Smooth muscle cell of the brain vasculature (primary cell): ENCODE measurements around the gene CFAP299.

Source experiments
- DNase-seq: peaks from one replicate; pipeline ENCODE4 v3.0.0-alpha.2; 2012; ENCODE audit warnings: low read depth, low spot score

The CFAP299 gene

GRCh38 chr4:80814266-80814665 lies 478.7 kb downstream of the CFAP299 start:
- no peak for DNase-seq

GRCh38 chr4:80831383-80832361 lies 496.1 kb downstream of the CFAP299 start:
- no peak for DNase-seq

DNA sequence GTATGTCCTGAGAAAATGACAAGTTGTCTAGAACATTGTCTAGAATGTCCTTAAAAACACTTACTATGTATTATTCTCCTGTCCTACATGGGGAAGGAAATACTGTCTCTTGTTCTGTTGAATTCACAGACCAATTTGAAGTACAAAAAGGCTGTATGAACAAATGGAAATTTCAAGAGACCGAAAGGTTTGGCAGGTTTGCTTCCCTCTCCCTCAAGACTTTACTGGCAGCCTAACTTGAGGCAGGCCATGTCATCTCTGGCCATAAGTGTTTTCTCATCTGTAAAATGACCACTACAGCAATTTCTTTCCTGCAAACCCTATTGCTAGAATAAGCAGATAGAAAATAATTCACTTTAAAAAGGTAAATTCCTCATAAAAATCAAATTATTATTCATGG lies 503.8 kb downstream of the CFAP299 start:
- DNase-seq: no peak

DNA sequence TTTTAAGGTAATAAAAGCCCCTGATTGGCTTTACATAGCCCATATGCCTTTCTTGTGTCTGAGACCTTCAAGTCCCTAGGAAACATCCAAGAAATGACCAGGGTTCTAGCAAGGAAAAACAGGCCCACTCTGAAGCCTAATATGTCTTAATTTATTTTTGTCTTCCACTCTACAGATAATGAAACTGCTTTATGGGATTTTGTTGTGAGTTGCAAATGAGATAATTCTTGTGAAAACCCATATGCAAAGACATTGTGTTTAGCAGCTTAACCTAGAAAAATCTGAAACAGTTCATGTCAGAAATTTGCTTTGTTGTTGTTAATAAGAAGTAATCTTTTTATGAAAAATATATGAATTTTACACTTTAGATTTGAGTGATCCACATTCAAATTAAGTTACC lies 504.3 kb downstream of the CFAP299 start:
- DNase-seq: no peak

DNA sequence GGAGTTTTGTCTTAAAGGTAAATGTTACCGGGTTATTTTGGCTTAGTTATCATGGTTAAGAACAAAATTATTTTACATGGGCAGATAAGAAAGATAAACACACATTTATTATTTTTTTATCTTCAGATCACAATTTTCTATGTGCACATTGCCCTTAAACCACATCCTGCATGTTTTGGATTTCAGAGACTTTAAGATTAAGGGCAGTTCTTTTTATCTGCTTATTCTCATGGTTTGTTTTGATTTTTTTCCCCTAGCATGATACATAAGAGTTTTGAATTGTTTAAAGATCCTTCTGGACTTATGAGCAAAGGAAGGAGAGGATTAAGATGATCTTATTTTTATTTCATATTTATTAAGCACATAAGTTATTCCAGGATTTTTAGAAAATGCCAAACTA lies 504.9 kb downstream of the CFAP299 start:
- no peak for DNase-seq

DNA sequence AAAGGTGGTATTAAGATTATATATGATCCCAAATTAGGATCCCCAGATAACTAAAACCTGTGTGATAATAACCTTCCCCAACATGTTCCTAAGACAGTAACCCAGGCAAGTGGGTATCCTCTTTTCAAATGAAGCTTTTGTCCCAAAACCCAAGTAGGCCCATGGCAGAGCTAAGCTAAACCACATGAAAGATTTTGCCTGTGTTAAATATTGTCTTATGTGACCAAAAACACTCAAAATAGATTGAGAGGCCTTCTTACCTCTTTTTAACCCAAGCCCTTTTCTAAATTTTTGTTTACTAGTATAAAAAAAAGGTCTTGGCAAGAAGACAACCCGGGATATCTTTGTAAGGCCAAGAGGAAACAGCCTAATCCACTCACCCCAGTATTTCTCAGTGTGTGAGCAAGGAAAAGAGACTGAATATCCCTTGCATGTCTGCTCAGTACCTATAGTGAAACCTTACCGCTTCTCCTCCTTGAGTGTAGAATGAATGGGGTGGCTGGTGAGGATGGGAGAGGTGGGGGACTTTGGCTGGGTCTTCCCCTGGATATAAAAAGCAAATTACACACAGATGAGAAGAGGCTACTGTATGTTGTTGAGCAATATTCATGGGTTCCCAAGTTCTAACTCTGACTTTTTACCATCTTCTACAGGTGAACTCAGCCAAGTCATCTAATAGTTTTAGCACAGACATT lies 506.2 kb downstream of the CFAP299 start:
- DNase-seq: no peak

DNA sequence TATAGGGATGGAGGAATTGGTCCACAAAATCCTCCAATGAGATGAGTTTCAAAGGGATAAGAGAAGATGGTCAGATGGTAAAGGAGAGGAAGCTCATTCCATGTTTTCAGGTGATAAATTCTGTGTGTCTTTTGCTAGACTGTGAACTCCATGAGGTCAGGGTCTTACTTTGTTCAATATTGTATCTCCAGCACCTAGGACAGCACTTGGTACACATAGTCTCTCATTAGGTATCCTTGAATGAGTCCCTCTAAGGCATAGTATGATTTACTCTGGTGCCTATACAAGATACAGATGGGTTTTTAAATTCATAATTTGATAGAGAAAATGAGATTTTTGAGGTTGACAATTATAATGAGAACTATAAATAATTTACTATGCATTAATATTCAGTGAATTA lies 510.7 kb downstream of the CFAP299 start:
- no peak for DNase-seq

GRCh38 chr4:80852061-80852460 lies 516.5 kb downstream of the CFAP299 start:
- no peak for DNase-seq

- no peak for DNase-seq
Measured at GRCh38 chr4:80873571-80873970, 538.0 kb downstream of the CFAP299 start.

DNA sequence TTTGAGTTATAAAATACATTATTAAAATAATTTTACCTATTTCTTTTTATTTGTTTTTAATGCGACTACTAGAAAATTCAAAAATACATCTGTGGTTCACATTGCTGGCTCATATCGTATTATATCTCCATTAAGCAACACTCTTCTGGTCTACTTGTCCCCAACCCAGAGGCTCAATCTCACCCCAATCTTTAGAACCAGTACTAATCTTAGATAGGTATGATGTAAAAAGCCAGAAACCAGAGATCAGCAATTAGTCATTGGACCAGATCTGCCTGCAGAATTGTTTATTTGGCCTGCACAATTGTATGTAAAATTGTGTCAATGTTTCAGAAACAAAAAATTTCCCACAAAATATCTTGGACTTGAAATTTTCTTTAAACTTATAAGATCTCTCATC lies 539.4 kb downstream of the CFAP299 start:
- no peak for DNase-seq

DNA sequence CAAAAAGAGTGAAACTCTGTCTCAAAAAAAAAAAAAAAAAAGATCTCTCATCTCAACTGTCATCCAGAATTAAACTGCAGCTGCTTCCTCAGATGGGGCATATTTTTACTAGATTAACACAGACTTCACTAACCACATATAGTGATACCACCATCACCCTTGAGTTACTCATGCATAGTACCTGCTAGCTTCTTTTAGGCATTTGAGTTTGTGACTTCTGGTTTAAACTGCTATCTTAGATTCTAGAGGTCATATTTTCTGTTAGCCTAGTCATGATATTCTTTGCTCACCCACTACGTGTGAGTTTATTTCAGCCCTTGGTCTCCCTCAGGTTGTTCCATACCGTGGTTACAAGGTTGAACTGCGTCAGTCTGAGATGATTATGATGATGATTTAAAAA lies 540.1 kb downstream of the CFAP299 start:
- DNase-seq: no peak

GRCh38 chr4:80876810-80877209 lies 541.3 kb downstream of the CFAP299 start:
- DNase-seq: no peak

- DNase-seq: no peak
Measured at GRCh38 chr4:80878218-80878617, 542.7 kb downstream of the CFAP299 start.

- DNase-seq: no peak
Measured at GRCh38 chr4:80897537-80898303, 562.2 kb downstream of the CFAP299 start.

- no peak for DNase-seq
Measured at GRCh38 chr4:80900908-80901307, 565.4 kb downstream of the CFAP299 start.

GRCh38 chr4:80903020-80903419 lies 567.5 kb downstream of the CFAP299 start:
- no peak for DNase-seq

- DNase-seq: no peak
Measured at GRCh38 chr4:80909938-80910337, 574.4 kb downstream of the CFAP299 start.

DNA sequence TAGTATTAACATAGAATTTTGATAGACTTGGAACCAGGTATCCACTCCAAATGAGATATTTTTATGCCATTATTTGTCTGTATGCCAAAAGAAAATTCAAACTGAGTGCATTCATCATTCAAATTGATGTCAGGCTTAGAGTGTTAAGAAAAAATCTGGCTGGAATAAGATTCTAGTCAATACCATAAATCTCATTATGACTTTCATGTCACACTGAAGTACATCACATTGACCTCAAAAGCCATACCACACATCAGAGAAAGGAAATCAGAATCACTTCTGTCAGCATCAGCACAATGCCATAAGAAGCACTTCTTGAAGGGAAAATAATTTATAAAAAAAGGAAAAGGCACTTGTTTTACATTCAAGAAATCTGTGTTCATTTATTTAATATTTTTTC lies 575.9 kb downstream of the CFAP299 start:
- DNase-seq: no peak

DNA sequence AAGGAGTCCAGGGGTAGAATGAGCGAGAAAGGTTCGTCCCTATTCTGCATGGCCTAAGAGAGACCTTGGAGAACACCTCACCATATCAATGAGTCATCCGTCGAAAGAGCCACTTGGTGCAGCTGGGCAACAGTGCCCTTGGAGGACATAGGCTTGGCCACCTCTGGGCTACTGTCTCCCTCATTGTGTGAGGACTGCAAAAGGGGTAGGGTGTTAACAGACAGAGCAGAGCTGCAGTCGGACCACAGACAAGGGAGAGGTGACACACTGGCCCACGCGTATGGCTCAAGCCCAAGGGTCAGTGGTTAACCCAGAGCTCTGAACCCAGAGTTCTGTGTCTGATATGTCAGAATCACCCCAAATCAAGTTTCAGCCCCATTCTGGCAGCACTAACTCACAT lies 576.8 kb downstream of the CFAP299 start:
- no peak for DNase-seq

DNA sequence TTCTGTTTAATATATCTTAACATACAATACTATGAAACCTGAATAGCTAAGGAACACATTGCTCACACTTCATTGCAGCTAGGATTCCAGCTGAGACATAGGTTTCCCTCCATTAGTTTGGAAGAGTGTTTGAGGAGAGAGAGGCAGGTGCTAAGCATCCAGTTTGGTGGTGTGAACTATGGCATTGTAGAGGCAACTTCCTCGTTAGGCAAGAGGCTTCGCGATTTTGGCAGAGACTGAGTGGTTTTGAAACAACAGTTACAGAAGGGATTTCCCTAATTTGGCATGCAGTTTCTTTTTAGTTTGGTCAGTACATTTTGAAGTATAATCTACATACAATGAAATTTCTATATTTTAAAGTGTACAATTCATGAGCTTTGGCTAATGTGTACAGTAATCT lies 577.9 kb downstream of the CFAP299 start:
- no peak for DNase-seq

DNA sequence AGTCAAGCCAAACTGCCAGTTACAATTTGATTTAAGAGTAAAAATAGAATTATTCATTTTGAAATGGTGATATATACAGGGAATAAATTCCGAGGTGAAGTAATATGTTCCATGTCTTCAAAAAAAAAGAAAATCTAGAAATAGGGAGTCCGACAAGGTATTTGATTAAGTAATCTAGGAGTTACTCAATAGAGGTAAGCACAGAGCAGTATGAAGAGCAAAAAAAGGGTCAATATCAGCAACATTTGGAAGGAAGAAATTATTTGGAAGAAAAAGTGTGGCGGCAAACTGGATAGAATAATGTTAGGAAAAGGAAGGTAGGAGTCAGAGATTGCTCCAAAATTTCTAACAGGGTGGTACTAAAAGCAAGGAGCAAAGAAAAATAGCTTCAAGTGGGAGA lies 581.2 kb downstream of the CFAP299 start:
- no peak for DNase-seq

- DNase-seq: no peak
Measured at GRCh38 chr4:80918004-80918403, 582.5 kb downstream of the CFAP299 start.
